ENCODE data around the gene SYCP2L.
"Not testable (repeated sequence)": the region's sequence is repeated elsewhere in the genome, so short reads cannot be mapped to it uniquely, and the experiment has no call there.

Gene SYCP2L

DNA sequence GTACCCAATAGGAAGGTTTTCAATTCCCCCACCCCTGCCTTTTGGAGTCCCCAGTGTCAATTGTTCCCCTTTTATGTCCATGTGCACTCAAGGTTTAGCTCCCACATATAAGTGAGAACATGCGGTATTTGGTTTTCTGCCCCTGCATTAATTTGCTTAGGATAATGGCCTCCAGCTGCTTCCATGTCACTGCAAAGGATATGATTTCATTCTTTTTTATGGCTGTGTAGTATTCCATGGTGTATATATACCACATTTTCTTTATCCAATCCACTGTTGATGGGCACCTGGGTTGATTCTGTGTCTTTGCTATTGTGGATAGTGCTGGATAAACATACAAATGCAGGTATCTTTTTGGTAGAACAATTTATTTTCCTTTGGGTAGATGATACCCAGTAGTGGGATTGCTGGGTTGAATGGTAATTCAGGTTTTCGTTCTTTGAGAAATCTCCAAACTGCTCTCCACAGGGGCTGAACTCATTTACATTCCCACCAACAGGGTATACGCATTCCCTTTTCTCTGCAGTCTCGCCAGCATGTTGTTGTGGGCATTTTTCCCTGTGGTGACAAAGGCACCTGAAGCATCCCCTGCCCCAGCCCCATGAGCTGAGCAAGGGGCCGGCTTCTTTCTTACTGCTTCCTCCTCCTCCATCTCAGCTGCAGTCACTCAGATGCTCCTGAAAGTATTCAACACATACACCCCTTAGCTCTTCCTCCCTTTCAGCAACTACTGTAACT, 90.5 kb downstream of the SYCP2L start:
- Histone ChIP-seq H3K36me3 (ENCODE audit: control insufficient read depth in 2 of 2, insufficient read depth in 1 of 2, low read length in 2 of 2) (peaks cover 0 to 6% of the 10 kb centered on the region in 2 experiments; a peak in 2 of 3 replicates), H3K27ac (ENCODE audit: extremely low read depth, low read depth, low read length) (no peak overlapping the region), H3K4me3 (ENCODE audit: low read depth, low read length) (no peak overlapping the region), H3K9me3 (ENCODE audit: control insufficient read depth, insufficient read depth, low read depth, low read length) (no peaks in the 10 kb centered on the region), H3K4me1 (ENCODE audit: control insufficient read depth, insufficient read depth, low read length) (no peaks in the 10 kb centered on the region)
- POLR2A ChIA-PET = no interaction called here
- CTCF ChIA-PET = no interaction called here
- TF ChIP-seq ZNF791 (tag by site-specific recombination; IDR thresholded peaks at IDR 0.05) (no peak), ZBTB8A (tag by site-specific recombination; IDR thresholded peaks at IDR 0.05) (no peak), ZNF768 (tag by site-specific recombination; IDR thresholded peaks at IDR 0.05) (no peak), ZIC2 (tag by site-specific recombination; IDR thresholded peaks at IDR 0.05) (no peak), TCF7L2 (IDR thresholded peaks at IDR 0.05; ENCODE audit: borderline replicate concordance, low read depth, low read length) (no peak), ZNF175 (tag by site-specific recombination; IDR thresholded peaks at IDR 0.05) (no peak), ZNF549 (tag by site-specific recombination; IDR thresholded peaks at IDR 0.05) (no peak), ZNF146 (tag by site-specific recombination; IDR thresholded peaks at IDR 0.05) (peak; percentile 72)
- TF ChIP-seq, protein P1, sequence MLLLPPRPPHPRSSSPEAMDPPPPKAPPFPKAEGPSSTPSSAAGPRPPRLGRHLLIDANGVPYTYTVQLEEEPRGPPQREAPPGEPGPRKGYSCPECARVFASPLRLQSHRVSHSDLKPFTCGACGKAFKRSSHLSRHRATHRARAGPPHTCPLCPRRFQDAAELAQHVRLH (tag by site-specific recombination; IDR thresholded peaks at IDR 0.05) = 0 out of 2 replicates have a peak, but pooled peaks have one; percentile 21
- TF ChIP-seq, protein P2, sequence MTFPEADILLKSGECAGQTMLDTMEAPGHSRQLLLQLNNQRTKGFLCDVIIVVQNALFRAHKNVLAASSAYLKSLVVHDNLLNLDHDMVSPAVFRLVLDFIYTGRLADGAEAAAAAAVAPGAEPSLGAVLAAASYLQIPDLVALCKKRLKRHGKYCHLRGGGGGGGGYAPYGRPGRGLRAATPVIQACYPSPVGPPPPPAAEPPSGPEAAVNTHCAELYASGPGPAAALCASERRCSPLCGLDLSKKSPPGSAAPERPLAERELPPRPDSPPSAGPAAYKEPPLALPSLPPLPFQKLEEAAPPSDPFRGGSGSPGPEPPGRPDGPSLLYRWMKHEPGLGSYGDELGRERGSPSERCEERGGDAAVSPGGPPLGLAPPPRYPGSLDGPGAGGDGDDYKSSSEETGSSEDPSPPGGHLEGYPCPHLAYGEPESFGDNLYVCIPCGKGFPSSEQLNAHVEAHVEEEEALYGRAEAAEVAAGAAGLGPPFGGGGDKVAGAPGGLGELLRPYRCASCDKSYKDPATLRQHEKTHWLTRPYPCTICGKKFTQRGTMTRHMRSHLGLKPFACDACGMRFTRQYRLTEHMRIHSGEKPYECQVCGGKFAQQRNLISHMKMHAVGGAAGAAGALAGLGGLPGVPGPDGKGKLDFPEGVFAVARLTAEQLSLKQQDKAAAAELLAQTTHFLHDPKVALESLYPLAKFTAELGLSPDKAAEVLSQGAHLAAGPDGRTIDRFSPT (tag by site-specific recombination; IDR thresholded peaks at IDR 0.05) = no peak

DNA sequence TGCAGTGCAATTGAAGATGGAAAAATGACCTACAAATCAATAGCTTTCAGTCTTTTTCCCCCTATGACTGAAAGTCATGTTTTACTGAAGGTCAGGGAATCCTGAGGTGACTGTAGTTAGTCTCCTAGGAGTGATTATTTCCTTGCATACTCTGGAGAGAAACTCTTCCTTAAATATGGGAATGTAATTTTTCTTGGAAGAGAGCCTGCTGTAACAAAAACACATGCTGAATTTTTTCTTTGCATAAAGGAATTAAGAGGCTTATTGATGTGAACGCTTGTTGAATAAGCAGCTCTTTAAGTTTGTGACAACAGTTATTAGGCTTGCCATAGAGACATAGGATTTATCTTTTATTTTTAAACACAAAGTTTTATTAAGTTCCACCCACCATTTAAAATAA, 92.8 kb downstream of the SYCP2L start:
- ChIA-PET POLR2A (no interaction called here), CTCF (interaction anchor here (1.2 to 1.6 kb wide), 2 partner anchors 25 to 89 kb away, joined by 4 to 11 read pairs; no protein-coding TSS in a partner anchor)
- TF ChIP-seq ZSCAN23 (tag by site-specific recombination; IDR thresholded peaks at IDR 0.05) (no peak), ZNF341 (tag by site-specific recombination; IDR thresholded peaks at IDR 0.05; ENCODE audit: low read depth) (no peak), ZNF785 (tag by site-specific recombination; IDR thresholded peaks at IDR 0.05) (no peak), SETDB1 (IDR thresholded peaks at IDR 0.05; ENCODE audit: insufficient read length, low read length) (no peak), SP7 (tag by site-specific recombination; IDR thresholded peaks at IDR 0.05) (no peak), ZNF544 (tag by site-specific recombination; IDR thresholded peaks at IDR 0.05) (no peak), ZNF184 (tag by site-specific recombination; IDR thresholded peaks at IDR 0.05) (no peak), SCRT2 (tag by site-specific recombination; IDR thresholded peaks at IDR 0.05) (no peak), ZNF391 (tag by site-specific recombination; IDR thresholded peaks at IDR 0.05; ENCODE audit: borderline replicate concordance, low read depth) (no peak), ZNF768 (tag by site-specific recombination; IDR thresholded peaks at IDR 0.05) (no peak)
- H3K36me3 ChIP-seq (ENCODE audit: control insufficient read depth in 2 of 2, insufficient read depth in 1 of 2, low read length in 2 of 2) = peaks cover 0 to 3% of the 10 kb centered on the region in 2 experiments; a peak in 2 of 3 replicates
- H3K4me1 ChIP-seq (ENCODE audit: control insufficient read depth, insufficient read depth, low read length) = no peaks in the 10 kb centered on the region
- H3K27ac ChIP-seq (ENCODE audit: extremely low read depth, low read depth, low read length) = no peak overlapping the region
- H3K9me3 ChIP-seq (ENCODE audit: control insufficient read depth, insufficient read depth, low read depth, low read length) = no peaks in the 10 kb centered on the region
- H3K4me3 ChIP-seq (ENCODE audit: low read depth, low read length) = no peak overlapping the region

DNA sequence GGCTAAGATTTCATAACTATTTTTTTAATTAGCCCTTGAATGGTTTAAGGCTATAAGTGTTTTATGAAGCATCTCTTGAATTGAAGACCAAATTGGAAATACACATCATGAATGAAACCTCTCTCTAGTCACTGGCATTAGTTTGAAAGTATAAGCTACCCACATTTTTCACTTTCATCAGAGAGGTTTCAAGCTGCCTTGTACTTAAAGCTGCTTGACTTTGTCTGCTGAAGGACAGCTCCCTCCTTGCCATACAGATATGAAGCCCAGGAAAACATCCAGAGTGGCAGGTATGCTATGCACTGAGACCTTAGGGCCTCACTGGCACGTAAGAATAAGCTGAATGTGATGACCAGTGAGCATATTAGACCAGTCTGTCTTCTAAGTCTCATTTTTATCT, 94.6 kb downstream of the SYCP2L start:
- TF ChIP-seq, protein P3, sequence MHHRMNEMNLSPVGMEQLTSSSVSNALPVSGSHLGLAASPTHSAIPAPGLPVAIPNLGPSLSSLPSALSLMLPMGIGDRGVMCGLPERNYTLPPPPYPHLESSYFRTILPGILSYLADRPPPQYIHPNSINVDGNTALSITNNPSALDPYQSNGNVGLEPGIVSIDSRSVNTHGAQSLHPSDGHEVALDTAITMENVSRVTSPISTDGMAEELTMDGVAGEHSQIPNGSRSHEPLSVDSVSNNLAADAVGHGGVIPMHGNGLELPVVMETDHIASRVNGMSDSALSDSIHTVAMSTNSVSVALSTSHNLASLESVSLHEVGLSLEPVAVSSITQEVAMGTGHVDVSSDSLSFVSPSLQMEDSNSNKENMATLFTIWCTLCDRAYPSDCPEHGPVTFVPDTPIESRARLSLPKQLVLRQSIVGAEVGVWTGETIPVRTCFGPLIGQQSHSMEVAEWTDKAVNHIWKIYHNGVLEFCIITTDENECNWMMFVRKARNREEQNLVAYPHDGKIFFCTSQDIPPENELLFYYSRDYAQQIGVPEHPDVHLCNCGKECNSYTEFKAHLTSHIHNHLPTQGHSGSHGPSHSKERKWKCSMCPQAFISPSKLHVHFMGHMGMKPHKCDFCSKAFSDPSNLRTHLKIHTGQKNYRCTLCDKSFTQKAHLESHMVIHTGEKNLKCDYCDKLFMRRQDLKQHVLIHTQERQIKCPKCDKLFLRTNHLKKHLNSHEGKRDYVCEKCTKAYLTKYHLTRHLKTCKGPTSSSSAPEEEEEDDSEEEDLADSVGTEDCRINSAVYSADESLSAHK (tag by site-specific recombination; IDR thresholded peaks at IDR 0.05) = no peak
- TF ChIP-seq ZNF292 (tag by site-specific recombination; IDR thresholded peaks at IDR 0.05; ENCODE audit: borderline replicate concordance, low read depth) (no peak), ZNF324 (tag by site-specific recombination; IDR thresholded peaks at IDR 0.05) (no peak), ZNF214 (tag by site-specific recombination; IDR thresholded peaks at IDR 0.05; ENCODE audit: borderline replicate concordance) (no peak), SCRT1 (tag by site-specific recombination; IDR thresholded peaks at IDR 0.05; ENCODE audit: borderline replicate concordance) (no peak), PRDM1 (tag by site-specific recombination; IDR thresholded peaks at IDR 0.05) (no peak)
- H3K36me3 ChIP-seq (ENCODE audit: control insufficient read depth in 2 of 2, insufficient read depth in 1 of 2, low read length in 2 of 2) = peaks cover 0 to 3% of the 10 kb centered on the region in 2 experiments; a peak in 1 of 3 replicates
- ChIA-PET CTCF (interaction anchor here (0.8 to 1.8 kb wide), 4 partner anchors 27 to 515 kb away, joined by 3 to 5 read pairs (median 4); no protein-coding TSS in a partner anchor), POLR2A (no interaction called here)
- no peaks in the 10 kb centered on the region for H3K4me1 ChIP-seq (ENCODE audit: control insufficient read depth, insufficient read depth, low read length)
- no peak overlapping the region for H3K4me3 ChIP-seq (ENCODE audit: low read depth, low read length)
- H3K9me3 ChIP-seq (ENCODE audit: control insufficient read depth, insufficient read depth, low read depth, low read length) = no peaks in the 10 kb centered on the region
- no peak overlapping the region for H3K27ac ChIP-seq (ENCODE audit: extremely low read depth, low read depth, low read length)

DNA sequence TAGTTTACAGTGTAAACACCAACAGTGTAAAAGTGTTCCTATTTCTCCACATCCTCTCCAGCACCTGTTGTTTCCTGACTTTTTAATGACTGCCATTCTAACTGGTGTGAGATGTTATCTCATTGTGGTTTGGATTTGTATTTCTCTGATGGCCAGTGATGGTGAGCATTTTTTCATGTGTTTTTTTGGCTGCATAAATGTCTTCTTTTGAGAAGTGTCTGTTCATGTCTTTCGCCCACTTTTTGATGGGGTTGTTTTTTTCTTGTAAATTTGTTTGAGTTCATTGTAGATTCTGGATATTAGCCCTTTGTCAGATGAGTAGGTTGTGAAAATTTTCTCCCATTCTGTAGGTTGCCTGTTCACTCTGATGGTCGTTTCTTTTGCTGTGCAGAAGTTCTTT, 98.1 kb downstream of the SYCP2L start:
- POLR2A ChIA-PET; H3K9me3 ChIP-seq (ENCODE audit: control insufficient read depth, insufficient read depth, low read depth, low read length); H3K4me1 ChIP-seq (ENCODE audit: control insufficient read depth, insufficient read depth, low read length); H3K36me3 ChIP-seq (ENCODE audit: control insufficient read depth in 2 of 2, insufficient read depth in 1 of 2, low read length in 2 of 2); CTCF ChIA-PET; H3K4me3 ChIP-seq (ENCODE audit: low read depth, low read length); H3K27ac ChIP-seq (ENCODE audit: extremely low read depth, low read depth, low read length): not testable (repeated sequence)
